HFFc6 (cell line): Measurements from ENCODE around the gene CCDC91. TPM values are rescaled to one million over a fixed set of nuclear protein-coding genes. Genes with fewer than 3 reads are reported as not detected.

ENCODE experiments used
- DNase-seq: peaks from one replicate; pipeline ENCODE4 v3.0.0-alpha.2; 2018
- H3K27ac Mint-ChIP-seq: 2 replicates; pipeline ENCODE4 v1.8.0; 2020; ENCODE audit warnings: mild to moderate bottlenecking, mixed read lengths
- H3K27me3 Mint-ChIP-seq: 2 replicates; pipeline ENCODE4 v1.8.0; 2021; ENCODE audit warnings: mild to moderate bottlenecking, moderate library complexity, mixed read lengths; ENCODE audit not compliant: insufficient read depth
- H3K36me3 Mint-ChIP-seq: 2 replicates; pipeline ENCODE4 v1.8.0; 2021; ENCODE audit warnings: low read depth, mixed read lengths
- H3K4me1 Mint-ChIP-seq: 2 replicates; pipeline ENCODE4 v1.8.0; 2020; ENCODE audit warnings: low read depth, mixed read lengths
- H3K4me3 Mint-ChIP-seq: 2 replicates; pipeline ENCODE4 v1.8.0; 2020; ENCODE audit warnings: mild to moderate bottlenecking, moderate library complexity, mixed read lengths
- H3K9me3 Mint-ChIP-seq: 2 replicates; pipeline ENCODE4 v1.8.0; 2020; ENCODE audit warnings: mild to moderate bottlenecking, mixed read lengths
- CTCF ChIP-seq: fragments of 200-600 bp; sonication (generic); IDR thresholded peaks from 2 replicates; pipeline ENCODE4 v1.5.0; 2021; ENCODE audit warnings: antibody characterized with exemption, mild to moderate bottlenecking
- total RNA-seq, 6 experiments: library from RNA; stranded (reverse); fragmentation: NEBNext Ultra II Directional; extraction: Animal tissue kit (Norgen Biotek cat#: 25700); gene quantifications; 2 replicates in 1 of 6; 3 replicates in 5 of 6; pipeline ENCODE4 v1.2.3, GENCODE V29; 2021

The CCDC91 gene
- total RNA-seq, 6 experiments from 2014 or later: 14.7 to 17.3 (median 16.7) TPM

- no peaks in the 10 kb centered on the region for H3K9me3 Mint-ChIP-seq
- H3K27ac Mint-ChIP-seq: no peak overlapping the region
- TF ChIP-seq CTCF: peak; percentile 41; the same call in 1 of the 2 replicates
- H3K4me3 Mint-ChIP-seq: no peak overlapping the region
- H3K36me3 Mint-ChIP-seq: no peaks in the 10 kb centered on the region
- H3K27me3 Mint-ChIP-seq: no peaks in the 10 kb centered on the region
- no peak for DNase-seq
- no peaks in the 10 kb centered on the region for H3K4me1 Mint-ChIP-seq
Measured at GRCh38 chr12:28237423-28237822, 47.2 kb downstream of the CCDC91 start.

GRCh38 chr12:28239918-28240317 is 49.7 kb downstream of the CCDC91 start:
- Mint-ChIP-seq H3K27ac (no peak overlapping the region), H3K27me3 (no peaks in the 10 kb centered on the region), H3K36me3 (no peaks in the 10 kb centered on the region; the same call in 1 of the 2 replicates), H3K4me1 (no peaks in the 10 kb centered on the region), H3K9me3 (no peaks in the 10 kb centered on the region), H3K4me3 (no peak overlapping the region)
- no peak for DNase-seq
- no peak for TF ChIP-seq CTCF

GRCh38 chr12:28240853-28241252 is 50.6 kb downstream of the CCDC91 start:
- no peak overlapping the region for H3K27ac Mint-ChIP-seq
- TF ChIP-seq CTCF: no peak
- no peak for DNase-seq
- H3K4me1 Mint-ChIP-seq: no peaks in the 10 kb centered on the region
- no peaks in the 10 kb centered on the region for H3K27me3 Mint-ChIP-seq
- no peaks in the 10 kb centered on the region; the same call in 1 of the 2 replicates for H3K36me3 Mint-ChIP-seq
- no peak overlapping the region for H3K4me3 Mint-ChIP-seq
- no peaks in the 10 kb centered on the region for H3K9me3 Mint-ChIP-seq

- no peaks in the 10 kb centered on the region for H3K4me1 Mint-ChIP-seq
- H3K27ac Mint-ChIP-seq: no peak overlapping the region
- H3K27me3 Mint-ChIP-seq: no peaks in the 10 kb centered on the region
- no peaks in the 10 kb centered on the region for H3K9me3 Mint-ChIP-seq
- no peak for DNase-seq
- no peaks in the 10 kb centered on the region; the same call in 1 of the 2 replicates for H3K36me3 Mint-ChIP-seq
- no peak overlapping the region for H3K4me3 Mint-ChIP-seq
- no peak for TF ChIP-seq CTCF
Measured at GRCh38 chr12:28242129-28242495, 51.9 kb downstream of the CCDC91 start.

- no peak overlapping the region for H3K4me3 Mint-ChIP-seq
- H3K9me3 Mint-ChIP-seq: no peaks in the 10 kb centered on the region
- DNase-seq: no peak
- H3K4me1 Mint-ChIP-seq: no peaks in the 10 kb centered on the region
- no peaks in the 10 kb centered on the region; the same call in 1 of the 2 replicates for H3K36me3 Mint-ChIP-seq
- no peak overlapping the region for H3K27ac Mint-ChIP-seq
- no peaks in the 10 kb centered on the region for H3K27me3 Mint-ChIP-seq
- TF ChIP-seq CTCF: no peak
Measured at GRCh38 chr12:28242496-28243309, 52.4 kb downstream of the CCDC91 start.
